ENCODE results near the gene SIGLEC14.

Gene SIGLEC14

DNA sequence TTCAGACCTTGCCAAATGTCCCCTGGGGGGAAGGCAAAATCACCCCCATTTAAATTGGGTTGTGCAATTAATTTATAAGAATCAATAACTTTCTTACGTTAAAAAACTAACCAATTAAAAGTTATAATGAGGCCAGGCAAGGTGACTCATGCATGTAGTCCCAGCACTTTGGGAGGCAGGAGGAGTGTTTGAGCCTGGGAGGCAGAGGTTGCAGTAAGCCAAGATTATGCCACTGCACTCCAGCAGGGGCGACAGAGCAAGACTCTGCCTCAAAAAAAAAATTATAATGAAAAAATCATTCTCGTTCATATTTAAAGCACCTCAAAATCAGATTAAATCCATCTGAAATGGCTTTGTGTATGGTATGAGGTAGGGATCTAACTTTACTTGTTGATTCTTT lies 18.4 kb upstream of the SIGLEC14 start:
- no peak for DNase-seq

- no peak for DNase-seq
Measured at GRCh38 chr19:51664131-51664530, 17.5 kb upstream of the SIGLEC14 start.

- no peak for DNase-seq
Measured at GRCh38 chr19:51663650-51664049, 17.0 kb upstream of the SIGLEC14 start.

DNA sequence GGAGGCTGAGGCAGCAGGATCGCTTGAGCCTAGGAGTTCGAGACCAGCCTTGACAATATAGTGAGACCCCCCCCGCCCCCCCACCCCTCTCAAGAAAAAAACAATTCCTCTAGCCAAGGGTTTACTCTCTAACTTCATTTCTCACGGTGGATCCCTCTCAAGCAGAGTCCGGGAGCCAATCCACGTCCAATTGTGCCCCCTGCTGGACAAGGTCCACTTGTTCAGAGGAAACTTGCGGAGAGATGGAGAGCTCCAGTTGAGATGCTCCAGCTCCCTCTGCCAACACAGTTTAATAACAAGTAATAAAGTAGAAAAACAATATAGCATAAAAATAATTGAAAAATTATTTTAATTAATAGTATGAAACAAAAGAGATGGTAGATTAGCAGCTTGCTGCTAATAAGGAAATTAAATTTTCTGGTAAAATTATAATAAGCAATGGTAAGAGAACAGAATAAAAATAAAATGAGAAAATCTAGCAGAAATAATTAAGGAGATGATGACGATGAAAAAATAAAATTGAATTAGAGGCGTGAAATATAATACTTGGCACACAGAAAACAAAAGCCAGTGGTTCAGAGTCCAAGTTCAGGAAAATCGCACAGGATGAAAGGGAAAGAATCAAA lies 14.5 kb upstream of the SIGLEC14 start:
- DNase-seq = peak; percentile 57

DNA sequence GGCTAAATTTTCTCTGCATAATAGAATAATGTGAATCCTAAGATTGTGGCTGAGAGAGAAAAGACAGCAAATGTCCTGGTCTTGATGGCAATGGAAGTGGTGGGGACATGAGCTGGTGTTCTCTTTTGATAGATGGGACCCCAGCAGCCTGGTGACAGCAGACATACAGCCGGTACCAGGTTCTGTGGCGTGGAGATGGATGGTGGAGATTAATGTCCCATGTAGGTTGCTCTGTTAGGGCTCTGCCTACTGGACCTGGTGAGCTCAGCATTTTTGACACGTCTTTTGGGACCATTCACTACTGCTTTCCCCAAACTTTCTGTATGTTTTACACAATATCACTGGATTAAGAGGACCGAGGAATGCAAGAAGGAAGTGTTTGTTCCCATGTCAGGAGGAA lies 8.2 kb upstream of the SIGLEC14 start:
- no peak for DNase-seq

GRCh38 chr19:51653162-51653561 lies 6.5 kb upstream of the SIGLEC14 start:
- no peak for DNase-seq

DNA sequence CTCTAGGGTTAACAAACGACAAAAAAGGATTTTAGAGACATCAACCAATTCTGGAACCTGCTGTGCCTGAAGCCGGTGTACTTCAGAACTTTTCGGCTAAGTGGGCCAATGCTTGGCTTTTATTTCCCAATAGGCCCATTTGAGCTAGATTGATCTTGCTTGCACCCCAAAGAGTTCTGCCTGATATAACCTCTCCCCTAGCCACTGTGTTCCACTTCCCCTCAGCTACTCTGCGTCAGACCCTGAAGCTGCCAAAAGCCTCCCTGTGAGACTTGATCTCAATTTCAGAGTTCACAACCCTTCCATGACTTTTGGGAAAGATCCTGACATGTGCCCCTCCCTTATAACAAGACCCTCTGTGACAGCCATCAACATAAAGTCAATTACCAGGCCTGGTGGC lies 5.6 kb upstream of the SIGLEC14 start:
- DNase-seq = no peak

- no peak for DNase-seq
Measured at GRCh38 chr19:51651216-51651846, 4.7 kb upstream of the SIGLEC14 start.

DNA sequence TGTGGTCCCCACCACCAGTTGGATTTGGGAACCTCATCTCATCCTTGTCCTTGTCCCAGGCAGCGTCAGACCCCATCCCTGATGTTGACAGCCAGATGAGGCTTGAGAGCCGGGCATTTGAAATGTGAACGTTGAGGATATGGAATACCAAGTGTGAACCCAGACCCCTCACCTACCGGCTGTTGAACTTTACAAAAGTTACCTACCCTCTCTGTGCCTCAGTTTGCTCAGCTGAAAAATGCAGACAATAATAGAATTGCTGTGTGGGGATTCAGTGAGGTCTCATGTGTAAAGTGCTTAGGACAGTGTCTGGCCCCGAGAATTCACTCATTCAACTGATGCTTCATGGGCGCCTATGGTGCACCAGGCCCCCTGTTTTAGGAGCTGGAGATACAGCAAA lies 693 bp upstream of the SIGLEC14 start:
- no peak for DNase-seq

- DNase-seq = no peak
Measured at GRCh38 chr19:51644636-51645271, 1.9 kb downstream of the SIGLEC14 start.

GRCh38 chr19:51641648-51642047 lies 5.0 kb downstream of the SIGLEC14 start:
- no peak for DNase-seq

DNA sequence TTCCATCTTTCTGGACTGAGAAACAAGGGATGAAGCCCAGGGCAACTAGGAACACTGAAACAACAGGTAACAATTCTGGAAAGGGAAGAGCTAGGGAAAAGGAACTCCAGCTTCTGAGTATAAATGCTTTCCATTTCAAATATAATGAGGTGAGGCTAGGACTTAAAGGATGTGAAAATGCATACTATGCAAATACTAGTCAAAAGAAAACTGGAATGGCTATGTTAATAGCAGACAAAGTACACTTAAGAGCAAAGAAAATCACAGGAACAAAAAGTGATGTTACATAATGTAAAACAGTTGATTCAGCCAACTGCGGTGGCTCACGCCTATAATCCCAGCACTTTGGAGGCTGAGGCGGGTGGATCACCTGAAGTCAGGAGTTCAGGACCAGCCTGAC lies 6.2 kb downstream of the SIGLEC14 start:
- no peak for DNase-seq

DNA sequence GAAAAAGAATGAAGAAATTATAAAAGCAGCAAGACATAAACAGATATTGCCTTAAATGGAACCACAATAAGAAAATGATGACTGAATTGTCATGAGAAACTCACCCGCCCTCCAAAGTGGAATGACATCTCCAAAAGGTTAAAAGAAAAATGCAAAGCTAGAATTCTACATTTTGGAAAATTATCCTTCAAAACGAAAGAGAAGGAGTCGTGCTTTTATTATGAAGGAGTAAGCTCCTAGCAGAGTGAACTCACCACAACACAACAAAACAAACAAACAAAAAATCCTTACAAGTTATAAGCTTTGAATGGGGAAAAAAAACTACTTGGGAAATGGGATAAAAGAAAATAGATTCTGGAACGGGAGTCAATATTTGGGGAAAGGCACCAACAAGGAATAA lies 6.7 kb downstream of the SIGLEC14 start:
- no peak for DNase-seq

DNA sequence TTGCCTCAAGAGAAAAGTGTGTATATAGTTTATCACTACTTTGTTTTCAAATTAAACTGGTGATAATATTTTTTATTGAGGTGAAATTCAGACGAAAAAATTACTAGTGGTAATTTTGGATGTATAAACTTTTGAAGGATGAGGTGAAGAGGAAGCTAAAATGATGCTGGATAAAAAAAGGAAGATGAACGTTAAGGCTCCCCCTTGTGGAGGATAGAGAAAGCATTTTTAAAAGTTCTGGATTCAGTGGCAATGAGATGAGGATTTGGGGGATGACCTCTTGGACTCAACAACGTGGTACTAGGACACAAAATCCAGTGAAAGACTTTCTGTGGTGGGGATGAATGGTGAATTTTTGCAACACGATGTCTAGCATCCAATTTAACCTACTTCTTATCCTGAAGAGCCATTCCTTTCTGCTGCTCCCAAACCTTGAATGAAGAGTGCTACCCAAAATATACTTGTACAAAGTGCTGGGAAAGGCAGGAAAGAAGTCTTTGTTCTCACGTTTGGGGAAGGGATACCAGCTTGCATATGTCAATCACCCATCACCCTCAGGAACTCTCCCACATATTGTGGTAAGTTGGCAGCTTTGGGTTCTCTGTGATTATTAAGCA lies 9.2 kb downstream of the SIGLEC14 start:
- no peak for DNase-seq

GRCh38 chr19:51632126-51632525 lies 14.5 kb downstream of the SIGLEC14 start:
- no peak for DNase-seq

DNA sequence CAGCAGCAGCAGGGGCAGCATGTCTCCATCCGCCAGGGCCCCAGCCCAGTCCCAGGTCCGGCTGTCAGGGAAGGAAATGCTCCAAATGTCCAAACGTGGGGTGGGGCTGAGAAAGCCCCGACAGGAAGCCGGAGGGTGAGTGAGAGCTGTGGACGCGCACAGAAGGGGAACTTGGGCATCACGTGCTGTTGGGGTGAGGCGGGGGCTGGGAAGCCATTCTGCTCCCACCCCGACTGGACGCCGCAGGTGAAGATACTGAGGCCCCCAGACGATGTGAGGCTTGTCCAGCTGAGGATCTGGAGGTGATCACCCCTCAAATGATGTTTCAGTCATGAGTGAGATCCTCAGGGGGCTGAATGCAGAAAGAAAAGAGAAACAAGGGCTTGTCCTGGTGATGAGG lies 16.3 kb downstream of the SIGLEC14 start, which contains the start of gene SIGLEC5:
SIGLEC5 (minus strand) TSS at position 87 of the 400 bp plus-strand sequence; CDS start at position 21, 66 bp downstream.
- peak; percentile 13 for DNase-seq

DNA sequence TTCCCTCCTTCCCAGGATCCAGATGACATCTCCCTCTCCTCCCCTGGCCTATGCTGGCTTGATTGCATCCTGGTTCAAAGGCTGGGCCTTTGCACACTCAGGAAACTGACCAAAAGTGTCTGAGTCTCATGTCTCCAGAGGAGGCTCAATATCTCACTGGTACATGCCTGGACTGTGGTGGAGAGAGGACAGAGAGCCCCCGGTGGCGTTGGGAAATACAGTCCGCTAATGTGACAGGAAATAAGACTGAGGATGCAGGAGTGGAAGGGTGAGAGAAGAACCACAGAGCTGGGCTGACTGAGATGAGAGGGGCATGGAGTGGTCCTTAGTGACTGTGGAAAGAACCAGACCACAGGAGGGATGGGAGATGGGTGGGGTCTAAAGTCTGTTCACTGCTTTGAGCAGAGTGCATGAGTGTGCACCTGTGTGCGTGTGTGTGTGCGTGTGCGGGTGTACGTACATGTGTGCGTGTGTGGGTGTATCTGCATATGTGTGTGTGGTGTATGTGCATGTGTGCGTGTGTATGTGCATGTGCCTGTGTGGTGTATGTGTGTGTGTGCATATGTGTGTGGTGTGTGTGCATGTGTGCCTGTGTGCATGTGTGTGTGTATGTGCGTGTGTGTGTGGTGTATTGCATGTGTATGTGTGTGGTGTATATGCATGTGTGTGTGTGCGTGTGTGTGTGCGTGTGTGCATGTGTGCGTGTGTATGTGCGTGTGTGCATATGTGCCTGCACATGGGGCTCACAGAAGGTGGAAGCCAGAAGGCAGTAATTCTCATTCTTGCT lies 18.3 kb downstream of the SIGLEC14 start:
- DNase-seq = no peak

- DNase-seq = no peak
Measured at GRCh38 chr19:51627491-51628138, 19.0 kb downstream of the SIGLEC14 start.

DNA sequence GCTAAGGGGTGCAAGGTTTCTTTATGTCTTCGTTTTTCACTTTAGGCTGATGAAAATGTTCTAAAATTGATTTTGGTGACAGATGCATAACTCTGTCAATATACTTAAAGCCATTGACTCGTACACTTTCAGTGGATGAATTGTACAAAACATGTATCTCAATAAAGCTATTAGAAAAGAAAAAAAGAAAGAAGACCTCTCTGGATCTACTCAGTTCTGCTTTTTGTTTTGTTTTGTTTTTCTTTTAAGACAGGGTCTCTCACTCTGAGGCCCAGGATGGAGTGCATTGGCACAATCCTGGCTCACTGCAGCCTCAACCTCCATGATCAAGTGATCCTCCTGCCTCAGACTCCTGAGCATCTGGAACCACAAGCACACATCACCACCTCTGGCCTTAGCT lies 19.9 kb downstream of the SIGLEC14 start:
- DNase-seq = no peak

DNA sequence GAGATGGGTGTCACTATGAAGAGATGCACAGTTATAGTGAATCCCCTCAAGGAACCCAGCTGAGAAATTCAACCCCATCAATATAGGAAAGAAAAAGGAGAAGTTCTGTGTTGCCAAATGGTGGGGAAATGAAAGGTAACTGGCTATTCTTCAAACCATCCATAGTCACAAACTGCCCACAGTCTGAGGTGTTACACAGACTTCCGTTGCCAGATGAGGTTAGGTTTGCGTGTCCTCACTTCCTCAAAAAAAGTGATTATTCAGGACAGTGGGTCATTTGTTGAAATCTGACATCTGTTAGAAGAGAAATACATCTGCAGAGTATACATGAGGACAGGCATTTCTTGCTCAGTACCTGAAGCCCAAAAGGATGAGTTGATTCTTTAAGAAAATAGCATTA lies 25.4 kb downstream of the SIGLEC14 start:
- peak; percentile 58 for DNase-seq

DNA sequence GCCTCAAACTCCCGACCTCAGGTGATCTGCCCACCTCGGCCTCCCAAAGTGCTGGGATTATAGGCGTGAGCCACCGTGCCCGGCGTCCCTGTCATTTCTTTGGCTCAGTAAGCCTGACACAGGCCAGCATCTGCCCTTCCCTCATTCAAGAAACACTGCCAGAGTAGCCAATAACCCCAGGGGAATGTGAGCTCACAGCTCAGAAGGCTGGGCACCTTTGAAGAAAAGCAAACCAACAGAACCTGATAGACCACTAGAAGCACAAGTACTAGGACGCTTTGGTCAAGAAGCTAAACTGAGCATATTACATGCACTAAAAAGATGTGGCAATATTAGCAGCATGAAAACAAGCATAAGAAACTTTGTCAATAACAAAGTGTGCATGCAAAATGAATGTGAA lies 30.6 kb downstream of the SIGLEC14 start:
- DNase-seq = no peak

GRCh38 chr19:51614789-51615188 lies 31.8 kb downstream of the SIGLEC14 start:
- DNase-seq = no peak

DNA sequence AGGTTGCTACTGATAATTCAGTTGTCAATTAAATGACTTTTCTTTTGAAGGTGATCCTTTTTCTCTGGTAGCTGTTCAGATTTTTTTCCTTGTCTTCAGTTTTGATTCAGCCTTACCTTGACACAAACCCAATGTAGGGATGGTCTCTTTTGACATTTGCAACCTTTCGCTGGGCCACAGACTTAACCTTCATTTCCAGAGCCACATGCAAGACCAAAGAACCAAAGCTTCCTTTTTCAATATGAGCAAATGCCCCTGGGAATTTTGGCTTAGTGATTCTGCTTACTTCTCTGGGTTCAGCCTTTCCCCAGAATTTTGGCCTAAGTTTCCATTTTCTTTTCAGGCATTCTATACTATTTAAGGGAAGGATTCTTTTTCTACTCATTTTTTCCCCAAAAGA lies 36.0 kb downstream of the SIGLEC14 start:
- DNase-seq = no peak
